GM23338 (cell line): ENCODE results near the gene RNF8. TPM values are rescaled to one million over a fixed set of nuclear protein-coding genes. Genes with fewer than 3 reads are reported as not detected.

ENCODE experiments used
- ATAC-seq: fragments of 200-7000 bp; cut with Tn5 transposase; 3 replicates; pipeline ENCODE4 v1.9.1; 2020
- DNase-seq: peaks from one replicate; pipeline ENCODE4 v3.0.0-alpha.2; 2015; ENCODE audit warnings: low spot score
- H2AFZ ChIP-seq: fragments of 200-600 bp; sonication (generic); 2 replicates; pipeline ENCODE4 v1.8.0; 2016; ENCODE audit warnings: antibody characterized with exemption, mild to moderate bottlenecking, moderate library complexity
- H3F3A ChIP-seq: fragments of 200-600 bp; sonication (generic); replicated peaks from 2 replicates; pipeline ENCODE4 v1.8.0; 2017; ENCODE audit warnings: antibody characterized with exemption, mixed run types, low read depth
- H3K27ac ChIP-seq: fragments of 200-600 bp; sonication (generic); 2 replicates; pipeline ENCODE4 v1.6.1; 2016; ENCODE audit warnings: low read depth
- H3K27me3 ChIP-seq: fragments of 200-600 bp; sonication (generic); 2 replicates; pipeline ENCODE4 v1.8.0; 2016; ENCODE audit warnings: mild to moderate bottlenecking, mixed run types, moderate library complexity; ENCODE audit not compliant: insufficient read depth
- H3K36me3 ChIP-seq: fragments of 200-600 bp; sonication (generic); 2 replicates; pipeline ENCODE4 v1.8.0; 2016; ENCODE audit warnings: mild to moderate bottlenecking; ENCODE audit not compliant: insufficient read depth
- H3K4me1 ChIP-seq: fragments of 200-600 bp; sonication (generic); 2 replicates; pipeline ENCODE4 v1.8.0; 2016; ENCODE audit warnings: mild to moderate bottlenecking, moderate library complexity; ENCODE audit not compliant: insufficient read depth
- H3K4me2 ChIP-seq: fragments of 200-600 bp; sonication (generic); 2 replicates; pipeline ENCODE4 v1.7.1; 2017; ENCODE audit warnings: mixed run types
- H3K4me3 ChIP-seq: fragments of 200-600 bp; sonication (generic); 2 replicates; pipeline ENCODE4 v1.6.1; 2016; ENCODE audit warnings: mixed run types
- H3K79me2 ChIP-seq: fragments of 200-600 bp; sonication (generic); replicated peaks from 2 replicates; pipeline ENCODE4 v1.8.0; 2017; ENCODE audit warnings: mild to moderate bottlenecking; ENCODE audit not compliant: insufficient read depth
- H3K9me2 ChIP-seq: fragments of 200-600 bp; sonication (generic); 2 replicates; pipeline ENCODE4 v1.8.0; 2017; ENCODE audit not compliant: insufficient read depth
- H4K20me1 ChIP-seq: fragments of 200-600 bp; sonication (generic); replicated peaks from 2 replicates; pipeline ENCODE4 v1.8.0; 2017; ENCODE audit warnings: mild to moderate bottlenecking; ENCODE audit not compliant: insufficient read depth
- H3K27ac Mint-ChIP-seq: 2 replicates; pipeline ENCODE4 v1.8.0; 2020; ENCODE audit warnings: inconsistent platforms, mild to moderate bottlenecking, moderate library complexity, mixed read lengths
- H3K27me3 Mint-ChIP-seq: 3 replicates; pipeline ENCODE4 v1.8.0; 2022; ENCODE audit warnings: low read depth, mild to moderate bottlenecking, moderate library complexity, mixed read lengths, inconsistent platforms; ENCODE audit not compliant: insufficient read depth, poor library complexity
- H3K36me3 Mint-ChIP-seq: 3 replicates; pipeline ENCODE4 v1.8.0; 2021; ENCODE audit warnings: low read depth, mild to moderate bottlenecking, inconsistent platforms, moderate library complexity, mixed read lengths
- H3K4me1 Mint-ChIP-seq: 3 replicates; pipeline ENCODE4 v1.8.0; 2020; ENCODE audit warnings: mild to moderate bottlenecking, inconsistent platforms, mixed read lengths
- H3K4me3 Mint-ChIP-seq: 3 replicates; pipeline ENCODE4 v1.8.0; 2021; ENCODE audit warnings: moderate library complexity, mild to moderate bottlenecking, inconsistent platforms, mixed read lengths
- H3K9me3 Mint-ChIP-seq: 3 replicates; pipeline ENCODE4 v1.8.0; 2020; ENCODE audit warnings: moderate library complexity, mild to moderate bottlenecking, inconsistent platforms, mixed read lengths
- CTCF ChIP-seq, 2 experiments: fragments of 200-600 bp in 1 of 2; sonication (generic) in 1 of 2; conservative IDR thresholded peaks; 2 replicates each; pipeline versions ENCODE4 v1.5.1 to v1.6.1; 2016 to 2017; ENCODE audit warnings: antibody characterized with exemption in 2 of 2, low read depth in 2 of 2, mild to moderate bottlenecking in 2 of 2, moderate library complexity in 1 of 2
- ETS1 ChIP-seq: IDR thresholded peaks from 2 replicates; pipeline ENCODE4 v1.6.1; 2016; ENCODE audit warnings: antibody characterized with exemption
- EZH2 ChIP-seq: fragments of 200-600 bp; sonication (generic); IDR thresholded peaks from one replicate; pipeline ENCODE4 v1.8.0; 2017; ENCODE audit warnings: antibody characterized with exemption, mild to moderate bottlenecking, low read depth; ENCODE audit not compliant: unreplicated experiment
- EZH2phosphoT487 ChIP-seq: fragments of 200-600 bp; sonication (generic); IDR thresholded peaks from one replicate; pipeline ENCODE4 v1.8.1; 2018; ENCODE audit warnings: antibody characterized with exemption; ENCODE audit not compliant: unreplicated experiment
- JUNB ChIP-seq: IDR thresholded peaks from one replicate; pipeline ENCODE4 v1.6.1; 2016; ENCODE audit warnings: antibody characterized with exemption; ENCODE audit not compliant: unreplicated experiment
- NANOG ChIP-seq: IDR thresholded peaks from 2 replicates; pipeline ENCODE4 v1.6.1; 2016; ENCODE audit warnings: antibody characterized with exemption, borderline replicate concordance
- REST ChIP-seq: IDR thresholded peaks from one replicate; pipeline ENCODE4 v1.6.1; 2018; ENCODE audit warnings: antibody characterized with exemption; ENCODE audit not compliant: unreplicated experiment
- STAT1 ChIP-seq: IDR thresholded peaks from one replicate; pipeline ENCODE4 v1.6.1; 2016; ENCODE audit warnings: antibody characterized with exemption; ENCODE audit not compliant: unreplicated experiment
- ZNF114 ChIP-seq: fragments of 250-450 bp; sonication (Bioruptor Pico); IDR thresholded peaks from 2 replicates; pipeline ENCODE4 v1.5.0; 2020; ENCODE audit warnings: mild to moderate bottlenecking, moderate library complexity
- ZNF462 ChIP-seq: fragments of 250-450 bp; sonication (Bioruptor Pico); IDR thresholded peaks from 2 replicates; pipeline ENCODE4 v1.5.0; 2020; ENCODE audit warnings: mild to moderate bottlenecking, moderate library complexity
- polyA plus RNA-seq: library from polyadenylated mRNA; unstranded; fragments of >200 nt; fragmentation: Nextera tagmentation; extraction: Ambion mirVana; gene quantifications from 2 replicates; pipeline ENCODE4 v1.2.1, GENCODE V29; 2016
- total RNA-seq: library from RNA; depleted of rRNA; stranded (reverse); fragments of >200 nt; shearing (Covaris generic); gene quantifications from 2 replicates; pipeline ENCODE4 v1.2.3, GENCODE V29; 2014

Gene RNF8
- total and polyA plus RNA-seq, 2 experiments from 2014 or later = 41.6 to 55.2 TPM

GRCh38 chr6:37432590-37432915, 78.8 kb downstream of the RNF8 start:
- peaks cover 9% of the 10 kb centered on the region; the same call in 1 of the 3 replicates for H3K36me3 Mint-ChIP-seq
- H3K79me2 ChIP-seq = peaks cover 22% of the 10 kb centered on the region
- TF ChIP-seq EZH2 (no peak), EZH2phosphoT487 (no peak), REST (no peak), CTCF (conservative IDR thresholded peaks at IDR 0.05; ENCODE audit: low read depth in 2 of 2) (no peak), JUNB (no peak), NANOG (no peak), ZNF114 (CRISPR knock-in tag) (no peak), ZNF462 (CRISPR knock-in tag) (no peak), ETS1 (no peak), STAT1 (no peak)
- H3K4me1 ChIP-seq = peaks cover 11% of the 10 kb centered on the region
- H3K27ac ChIP-seq = peak overlapping the region; percentile 89
- peak overlapping the region; percentile 60 for H3K27ac Mint-ChIP-seq
- peak overlapping the region; percentile 99 for H3K4me3 ChIP-seq
- peaks cover 19% of the 10 kb centered on the region for H3K4me1 Mint-ChIP-seq
- H3K36me3 ChIP-seq = no peaks in the 10 kb centered on the region
- no peaks in the 10 kb centered on the region for H3K27me3 ChIP-seq
- no peaks in the 10 kb centered on the region; the same call in 1 of the 2 replicates for H4K20me1 ChIP-seq
- no peaks in the 10 kb centered on the region; the same call in 1 of the 2 replicates for H3F3A ChIP-seq
- peak overlapping the region; percentile 80 for H3K4me3 Mint-ChIP-seq
- H3K9me2 ChIP-seq = no peaks in the 10 kb centered on the region
- H3K27me3 Mint-ChIP-seq = peaks cover 8% of the 10 kb centered on the region
- ATAC-seq (peak; percentile 46), DNase-seq (no peak)
- peak overlapping the region; percentile 99 for H2AFZ ChIP-seq
- H3K9me3 Mint-ChIP-seq = no peaks in the 10 kb centered on the region; the same call in 2 of the 3 replicates
- peak overlapping the region; percentile 94 for H3K4me2 ChIP-seq
